ENCODE measurements around the gene GPR39.

Gene GPR39

DNA sequence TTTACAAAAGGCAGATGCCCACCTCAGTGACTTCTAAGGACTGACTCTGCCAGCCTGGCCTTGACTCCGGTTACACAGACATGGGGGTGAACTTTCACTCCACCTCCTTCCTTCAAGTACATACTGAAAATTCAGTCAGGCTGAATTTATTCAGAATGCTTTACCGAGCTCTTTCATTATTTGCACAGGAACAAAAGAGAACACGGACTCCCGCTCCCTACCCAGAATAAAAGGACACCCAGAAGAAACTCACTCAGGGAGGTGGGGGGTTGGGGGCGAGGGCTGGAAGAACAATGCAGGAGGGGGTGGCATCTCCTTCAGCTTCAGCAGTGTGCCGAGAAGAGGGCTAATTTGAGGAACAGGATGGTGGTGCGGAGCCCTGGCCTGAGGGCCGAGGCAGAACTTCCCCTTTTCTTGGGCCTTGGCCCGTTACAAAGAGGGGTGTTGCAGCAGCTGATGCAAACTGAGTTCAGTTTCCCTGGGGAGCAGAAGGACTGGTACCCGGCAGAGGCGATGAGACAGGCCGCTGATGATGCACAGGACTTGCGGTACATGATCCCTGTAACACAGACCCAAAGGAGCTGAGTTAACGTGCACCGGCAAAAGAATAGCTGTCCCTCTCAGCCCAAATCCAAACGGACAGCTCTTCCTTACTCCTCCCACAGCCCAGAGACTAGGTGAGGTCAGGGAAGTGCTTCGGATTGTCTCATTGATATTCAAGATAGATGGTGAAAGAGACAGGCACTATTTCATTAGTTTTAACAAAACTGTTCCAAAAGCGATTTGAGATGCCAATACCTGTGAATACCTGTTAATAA, 229.3 kb downstream of the GPR39 start:
- TF ChIP-seq CSDC2 (CRISPR knock-in tag; IDR thresholded peaks at IDR 0.05) (no peak), ZFP30 (CRISPR knock-in tag; IDR thresholded peaks at IDR 0.05) (no peak), ISL1 (CRISPR knock-in tag; IDR thresholded peaks at IDR 0.05) (no peak), ZNF565 (CRISPR knock-in tag; conservative IDR thresholded peaks at IDR 0.05; ENCODE audit: low read depth) (no peak)
- TF ChIP-seq, protein P1, sequence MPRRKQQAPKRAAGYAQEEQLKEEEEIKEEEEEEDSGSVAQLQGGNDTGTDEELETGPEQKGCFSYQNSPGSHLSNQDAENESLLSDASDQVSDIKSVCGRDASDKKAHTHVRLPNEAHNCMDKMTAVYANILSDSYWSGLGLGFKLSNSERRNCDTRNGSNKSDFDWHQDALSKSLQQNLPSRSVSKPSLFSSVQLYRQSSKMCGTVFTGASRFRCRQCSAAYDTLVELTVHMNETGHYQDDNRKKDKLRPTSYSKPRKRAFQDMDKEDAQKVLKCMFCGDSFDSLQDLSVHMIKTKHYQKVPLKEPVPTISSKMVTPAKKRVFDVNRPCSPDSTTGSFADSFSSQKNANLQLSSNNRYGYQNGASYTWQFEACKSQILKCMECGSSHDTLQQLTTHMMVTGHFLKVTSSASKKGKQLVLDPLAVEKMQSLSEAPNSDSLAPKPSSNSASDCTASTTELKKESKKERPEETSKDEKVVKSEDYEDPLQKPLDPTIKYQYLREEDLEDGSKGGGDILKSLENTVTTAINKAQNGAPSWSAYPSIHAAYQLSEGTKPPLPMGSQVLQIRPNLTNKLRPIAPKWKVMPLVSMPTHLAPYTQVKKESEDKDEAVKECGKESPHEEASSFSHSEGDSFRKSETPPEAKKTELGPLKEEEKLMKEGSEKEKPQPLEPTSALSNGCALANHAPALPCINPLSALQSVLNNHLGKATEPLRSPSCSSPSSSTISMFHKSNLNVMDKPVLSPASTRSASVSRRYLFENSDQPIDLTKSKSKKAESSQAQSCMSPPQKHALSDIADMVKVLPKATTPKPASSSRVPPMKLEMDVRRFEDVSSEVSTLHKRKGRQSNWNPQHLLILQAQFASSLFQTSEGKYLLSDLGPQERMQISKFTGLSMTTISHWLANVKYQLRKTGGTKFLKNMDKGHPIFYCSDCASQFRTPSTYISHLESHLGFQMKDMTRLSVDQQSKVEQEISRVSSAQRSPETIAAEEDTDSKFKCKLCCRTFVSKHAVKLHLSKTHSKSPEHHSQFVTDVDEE (CRISPR knock-in tag; IDR thresholded peaks at IDR 0.05): no peak
- ATAC-seq: no peak

DNA sequence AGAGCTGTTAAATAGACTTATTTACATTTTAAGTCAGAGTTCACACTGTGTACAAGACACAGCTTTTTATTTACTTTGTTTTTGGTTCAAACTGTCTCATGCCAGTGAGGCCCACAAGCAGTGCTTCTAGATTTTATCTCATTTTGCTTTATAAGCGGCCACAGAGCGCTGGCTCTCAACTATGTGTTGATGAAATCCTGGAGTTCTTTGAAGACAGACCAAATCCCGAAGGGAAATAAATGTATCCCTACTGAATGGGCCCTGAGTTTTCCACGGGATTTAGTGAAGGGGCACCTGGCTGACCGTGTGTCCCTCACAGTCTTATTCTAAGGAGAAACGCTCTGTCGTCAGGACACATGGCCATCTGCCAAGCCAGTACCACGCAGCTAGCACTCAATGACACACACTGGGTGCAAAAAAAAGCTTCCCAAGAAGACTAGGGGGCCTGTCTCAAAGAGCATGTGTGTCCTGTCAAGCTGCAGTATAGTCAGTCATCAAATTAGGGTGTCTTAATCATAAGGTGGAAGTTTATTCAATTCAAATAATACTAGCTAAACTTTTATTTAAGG, 230.0 kb downstream of the GPR39 start:
- TF ChIP-seq, protein P2, sequence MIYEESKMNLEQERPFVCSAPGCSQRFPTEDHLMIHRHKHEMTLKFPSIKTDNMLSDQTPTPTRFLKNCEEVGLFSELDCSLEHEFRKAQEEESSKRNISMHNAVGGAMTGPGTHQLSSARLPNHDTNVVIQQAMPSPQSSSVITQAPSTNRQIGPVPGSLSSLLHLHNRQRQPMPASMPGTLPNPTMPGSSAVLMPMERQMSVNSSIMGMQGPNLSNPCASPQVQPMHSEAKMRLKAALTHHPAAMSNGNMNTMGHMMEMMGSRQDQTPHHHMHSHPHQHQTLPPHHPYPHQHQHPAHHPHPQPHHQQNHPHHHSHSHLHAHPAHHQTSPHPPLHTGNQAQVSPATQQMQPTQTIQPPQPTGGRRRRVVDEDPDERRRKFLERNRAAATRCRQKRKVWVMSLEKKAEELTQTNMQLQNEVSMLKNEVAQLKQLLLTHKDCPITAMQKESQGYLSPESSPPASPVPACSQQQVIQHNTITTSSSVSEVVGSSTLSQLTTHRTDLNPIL (CRISPR knock-in tag; IDR thresholded peaks at IDR 0.05; ENCODE audit: low read depth): no peak
- TF ChIP-seq ZNF8 (CRISPR knock-in tag; IDR thresholded peaks at IDR 0.05) (no peak), ZFP3 (CRISPR knock-in tag; IDR thresholded peaks at IDR 0.05) (no peak), GLIS3 (CRISPR knock-in tag; IDR thresholded peaks at IDR 0.05) (no peak), PPARA (CRISPR knock-in tag; IDR thresholded peaks at IDR 0.05; ENCODE audit: borderline replicate concordance) (no peak), ZC3H10 (CRISPR knock-in tag; IDR thresholded peaks at IDR 0.05) (no peak), ZFP30 (CRISPR knock-in tag; IDR thresholded peaks at IDR 0.05) (no peak), TOX (CRISPR knock-in tag; IDR thresholded peaks at IDR 0.05; ENCODE audit: borderline replicate concordance) (no peak), OSR1 (CRISPR knock-in tag; IDR thresholded peaks at IDR 0.05) (no peak), TCF4 (CRISPR knock-in tag; IDR thresholded peaks at IDR 0.05; ENCODE audit: borderline replicate concordance) (no peak), ESRRG (CRISPR knock-in tag; IDR thresholded peaks at IDR 0.05) (no peak), RARB (CRISPR knock-in tag; IDR thresholded peaks at IDR 0.05) (no peak), ARNTL (CRISPR knock-in tag; IDR thresholded peaks at IDR 0.05; ENCODE audit: borderline replicate concordance, low read depth) (no peak), SNAI2 (CRISPR knock-in tag; IDR thresholded peaks at IDR 0.05) (no peak), ZNF565 (CRISPR knock-in tag; conservative IDR thresholded peaks at IDR 0.05; ENCODE audit: low read depth) (no peak), CSDC2 (CRISPR knock-in tag; IDR thresholded peaks at IDR 0.05) (no peak), ISL1 (CRISPR knock-in tag; IDR thresholded peaks at IDR 0.05) (no peak)
- TF ChIP-seq, protein P3, sequence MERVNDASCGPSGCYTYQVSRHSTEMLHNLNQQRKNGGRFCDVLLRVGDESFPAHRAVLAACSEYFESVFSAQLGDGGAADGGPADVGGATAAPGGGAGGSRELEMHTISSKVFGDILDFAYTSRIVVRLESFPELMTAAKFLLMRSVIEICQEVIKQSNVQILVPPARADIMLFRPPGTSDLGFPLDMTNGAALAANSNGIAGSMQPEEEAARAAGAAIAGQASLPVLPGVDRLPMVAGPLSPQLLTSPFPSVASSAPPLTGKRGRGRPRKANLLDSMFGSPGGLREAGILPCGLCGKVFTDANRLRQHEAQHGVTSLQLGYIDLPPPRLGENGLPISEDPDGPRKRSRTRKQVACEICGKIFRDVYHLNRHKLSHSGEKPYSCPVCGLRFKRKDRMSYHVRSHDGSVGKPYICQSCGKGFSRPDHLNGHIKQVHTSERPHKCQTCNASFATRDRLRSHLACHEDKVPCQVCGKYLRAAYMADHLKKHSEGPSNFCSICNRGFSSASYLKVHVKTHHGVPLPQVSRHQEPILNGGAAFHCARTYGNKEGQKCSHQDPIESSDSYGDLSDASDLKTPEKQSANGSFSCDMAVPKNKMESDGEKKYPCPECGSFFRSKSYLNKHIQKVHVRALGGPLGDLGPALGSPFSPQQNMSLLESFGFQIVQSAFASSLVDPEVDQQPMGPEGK (CRISPR knock-in tag; IDR thresholded peaks at IDR 0.05; ENCODE audit: borderline replicate concordance): no peak
- TF ChIP-seq, protein P4, sequence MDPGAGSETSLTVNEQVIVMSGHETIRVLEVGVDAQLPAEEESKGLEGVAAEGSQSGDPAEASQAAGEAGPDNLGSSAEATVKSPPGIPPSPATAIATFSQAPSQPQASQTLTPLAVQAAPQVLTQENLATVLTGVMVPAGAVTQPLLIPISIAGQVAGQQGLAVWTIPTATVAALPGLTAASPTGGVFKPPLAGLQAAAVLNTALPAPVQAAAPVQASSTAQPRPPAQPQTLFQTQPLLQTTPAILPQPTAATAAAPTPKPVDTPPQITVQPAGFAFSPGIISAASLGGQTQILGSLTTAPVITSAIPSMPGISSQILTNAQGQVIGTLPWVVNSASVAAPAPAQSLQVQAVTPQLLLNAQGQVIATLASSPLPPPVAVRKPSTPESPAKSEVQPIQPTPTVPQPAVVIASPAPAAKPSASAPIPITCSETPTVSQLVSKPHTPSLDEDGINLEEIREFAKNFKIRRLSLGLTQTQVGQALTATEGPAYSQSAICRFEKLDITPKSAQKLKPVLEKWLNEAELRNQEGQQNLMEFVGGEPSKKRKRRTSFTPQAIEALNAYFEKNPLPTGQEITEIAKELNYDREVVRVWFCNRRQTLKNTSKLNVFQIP (CRISPR knock-in tag; IDR thresholded peaks at IDR 0.05; ENCODE audit: borderline replicate concordance, low read depth): no peak
- TF ChIP-seq, protein P5, sequence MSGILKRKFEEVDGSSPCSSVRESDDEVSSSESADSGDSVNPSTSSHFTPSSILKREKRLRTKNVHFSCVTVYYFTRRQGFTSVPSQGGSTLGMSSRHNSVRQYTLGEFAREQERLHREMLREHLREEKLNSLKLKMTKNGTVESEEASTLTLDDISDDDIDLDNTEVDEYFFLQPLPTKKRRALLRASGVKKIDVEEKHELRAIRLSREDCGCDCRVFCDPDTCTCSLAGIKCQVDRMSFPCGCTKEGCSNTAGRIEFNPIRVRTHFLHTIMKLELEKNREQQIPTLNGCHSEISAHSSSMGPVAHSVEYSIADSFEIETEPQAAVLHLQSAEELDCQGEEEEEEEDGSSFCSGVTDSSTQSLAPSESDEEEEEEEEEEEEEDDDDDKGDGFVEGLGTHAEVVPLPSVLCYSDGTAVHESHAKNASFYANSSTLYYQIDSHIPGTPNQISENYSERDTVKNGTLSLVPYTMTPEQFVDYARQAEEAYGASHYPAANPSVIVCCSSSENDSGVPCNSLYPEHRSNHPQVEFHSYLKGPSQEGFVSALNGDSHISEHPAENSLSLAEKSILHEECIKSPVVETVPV (CRISPR knock-in tag; IDR thresholded peaks at IDR 0.05): no peak
- no peak for ATAC-seq
